ENCODE measurements around the gene SRRM1.
"Not testable (repeated sequence)": the region's sequence is repeated elsewhere in the genome, so short reads cannot be mapped to it uniquely, and the experiment has no call there.

SRRM1 gene

GRCh38 chr1:24722073-24723035, 79.3 kb downstream of the SRRM1 start:
- DNase-seq = not testable (repeated sequence)

Data from DMS79 treated with DMSO at 0.1 percent for 48 hours (cell line).